Body of pancreas (tissue), 4 donors: ENCODE results near the gene TRMT1.

Experiments used
- CTCF ChIP-seq, 7 experiments: fragments of 450-650 bp in 4 of 7; fragments of 200-600 bp in 3 of 7; sonication (generic) in 3 of 7; IDR thresholded peaks; one replicate each; pipeline ENCODE4 v1.5.1; 2016 to 2019; ENCODE audit warnings: antibody characterized with exemption in 7 of 7
- POLR2A ChIP-seq, 3 donors: fragments of 450-650 bp; IDR thresholded peaks; one replicate each; pipeline ENCODE4 v1.6.1; 2016; ENCODE audit warnings: antibody characterized with exemption in 3 of 3, mild to moderate bottlenecking in 2 of 3

- TF ChIP-seq CTCF (IDR thresholded peaks at IDR 0.05) (no peak), POLR2A (IDR thresholded peaks at IDR 0.05) (no peak)
Measured at GRCh38 chr19:13165162-13165997, 48.8 kb upstream of the TRMT1 start.
